Nucleus accumbens (tissue), 56 donors: ENCODE results near the gene UTS2.

Experiments used
- DNase-seq, 56 donors: peaks; one replicate each; lab custom pipeline; 2025; lab: John Stamatoyannopoulos, UW

Gene UTS2, protein sequence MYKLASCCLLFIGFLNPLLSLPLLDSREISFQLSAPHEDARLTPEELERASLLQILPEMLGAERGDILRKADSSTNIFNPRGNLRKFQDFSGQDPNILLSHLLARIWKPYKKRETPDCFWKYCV

DNA sequence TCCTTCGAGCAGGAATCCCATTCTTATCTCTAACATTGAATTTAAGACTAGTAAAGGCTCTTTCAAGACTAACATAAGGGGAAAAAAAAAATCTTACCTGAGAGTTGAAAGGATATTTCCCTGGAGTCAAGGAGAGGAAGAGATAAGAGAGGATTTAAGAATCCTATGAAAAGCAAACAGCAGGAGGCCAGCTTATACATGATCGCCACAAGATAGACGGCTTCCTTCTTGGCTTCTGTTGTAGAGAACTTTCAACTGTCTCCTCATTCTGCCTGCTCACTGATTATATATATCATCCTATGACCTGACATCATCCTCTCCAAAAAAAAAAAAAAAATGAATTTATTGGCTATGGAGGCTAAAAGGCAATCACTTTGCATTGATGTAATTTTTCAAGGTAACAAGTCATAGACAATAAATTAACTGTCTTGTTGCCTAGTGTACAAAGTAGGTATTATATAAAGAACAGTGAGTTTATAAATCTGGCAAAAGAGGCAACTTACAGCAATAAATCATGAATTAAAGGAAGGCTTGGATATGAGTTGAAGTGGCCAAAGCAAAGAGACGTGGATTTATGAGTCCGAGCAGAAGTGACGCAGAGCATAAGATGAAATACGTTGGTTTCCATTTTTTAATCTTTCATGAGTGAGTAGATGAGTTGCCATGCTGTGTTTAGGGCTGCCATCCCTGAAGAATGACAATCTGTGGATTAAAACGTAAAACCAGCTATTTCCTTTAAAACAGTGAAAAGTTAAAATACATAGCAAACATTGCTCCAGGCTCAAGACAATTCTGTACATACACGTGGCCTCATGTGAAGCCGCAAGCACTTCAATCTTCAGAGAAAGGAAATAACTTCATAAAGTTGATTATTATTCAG lies at the start of gene UTS2:
TSS of gene UTS2 (minus strand) at position 262 of the 880 bp plus-strand sequence. CDS start at position 200, 62 bp downstream.
- DNase-seq = no peak

DNA sequence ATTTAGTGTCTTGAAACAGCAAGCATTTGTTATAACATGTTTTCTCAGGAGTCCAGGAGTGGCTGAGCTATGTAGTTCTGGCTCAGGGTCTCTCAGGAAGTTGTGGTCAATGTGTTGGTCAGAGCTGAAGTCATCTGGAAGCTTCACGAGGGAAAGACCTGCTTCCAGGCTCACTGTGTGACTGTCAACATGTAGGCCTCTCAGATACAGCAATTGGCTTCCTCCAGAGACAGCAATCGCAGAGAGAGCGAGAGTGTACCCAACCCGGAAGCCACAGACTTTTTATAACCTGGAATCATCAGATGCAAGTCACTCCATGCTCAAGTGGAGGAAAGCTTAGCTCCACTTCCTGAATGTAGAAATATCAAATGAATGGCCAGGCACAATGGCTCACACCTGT lies 46.9 kb upstream of the UTS2 start:
- DNase-seq = no peak

DNA sequence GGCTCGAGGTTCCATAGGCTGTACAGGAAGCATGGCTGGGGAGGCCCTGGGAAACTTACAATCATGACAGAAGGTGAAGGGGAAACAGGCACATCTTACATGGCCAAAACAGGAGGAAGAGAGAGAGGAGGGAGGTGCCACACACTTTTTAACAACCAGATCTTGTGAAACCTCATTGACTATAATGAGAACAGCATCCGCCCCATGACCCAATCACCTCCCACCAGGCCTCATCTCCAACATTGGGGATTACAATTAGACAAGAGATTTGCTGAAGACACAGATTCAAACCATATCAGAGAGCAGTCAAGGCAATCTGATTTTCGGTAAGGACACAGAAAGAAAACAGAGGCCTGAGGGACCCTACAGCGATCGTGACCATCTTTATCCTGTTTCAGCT lies 46.1 kb upstream of the UTS2 start:
- no peak for DNase-seq

DNA sequence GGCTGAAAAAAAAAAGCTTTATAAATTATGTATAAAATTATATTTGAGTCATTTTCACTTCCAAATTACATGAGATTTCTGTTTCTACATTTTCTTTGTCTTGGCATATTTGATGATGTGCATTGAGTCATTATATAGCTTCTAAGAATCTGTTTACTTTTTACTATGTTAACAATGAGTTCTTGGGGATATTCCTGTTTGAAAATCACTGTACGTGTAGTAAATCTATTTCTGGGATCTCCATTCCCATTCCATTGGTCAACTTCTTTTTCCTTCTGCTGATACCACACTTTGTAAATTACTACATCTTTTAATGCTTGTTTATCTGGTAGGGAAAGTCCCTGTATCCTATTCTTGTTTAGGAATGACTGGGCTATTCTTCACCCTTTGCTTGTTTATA lies 44.1 kb upstream of the UTS2 start:
- DNase-seq = no peak

DNA sequence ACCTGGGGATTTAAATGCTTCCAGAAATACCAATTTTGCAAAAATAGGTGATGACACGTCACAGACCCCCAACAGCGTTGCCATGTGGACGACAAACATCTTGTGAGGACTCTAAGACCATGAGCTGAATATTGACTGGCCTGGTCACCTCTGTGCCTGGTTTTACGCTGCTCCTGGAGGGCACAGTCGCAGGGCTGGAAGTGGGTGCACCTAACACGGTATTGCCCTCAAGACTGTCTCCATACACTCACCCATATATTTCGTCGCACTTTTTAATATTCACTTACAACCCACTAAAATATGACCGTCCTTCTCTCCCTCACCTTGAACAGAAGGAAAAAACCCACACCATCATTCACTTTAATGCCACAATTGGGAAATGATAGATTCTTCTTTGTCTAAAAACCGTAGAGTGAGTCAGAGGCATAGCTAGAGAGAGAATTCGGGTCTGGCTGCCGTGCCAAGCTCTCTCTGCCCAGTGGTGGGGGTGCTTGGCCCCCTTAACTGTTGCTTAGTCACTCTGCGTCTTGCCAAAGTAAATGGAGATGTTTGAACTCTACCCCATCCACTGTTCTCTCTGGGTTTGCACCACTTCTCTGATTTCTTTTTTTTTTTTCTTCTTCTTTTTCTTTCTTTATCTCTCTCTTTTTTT lies 40.8 kb upstream of the UTS2 start:
- DNase-seq = peak in 2 of 56 donors; percentile 3 to 8

DNA sequence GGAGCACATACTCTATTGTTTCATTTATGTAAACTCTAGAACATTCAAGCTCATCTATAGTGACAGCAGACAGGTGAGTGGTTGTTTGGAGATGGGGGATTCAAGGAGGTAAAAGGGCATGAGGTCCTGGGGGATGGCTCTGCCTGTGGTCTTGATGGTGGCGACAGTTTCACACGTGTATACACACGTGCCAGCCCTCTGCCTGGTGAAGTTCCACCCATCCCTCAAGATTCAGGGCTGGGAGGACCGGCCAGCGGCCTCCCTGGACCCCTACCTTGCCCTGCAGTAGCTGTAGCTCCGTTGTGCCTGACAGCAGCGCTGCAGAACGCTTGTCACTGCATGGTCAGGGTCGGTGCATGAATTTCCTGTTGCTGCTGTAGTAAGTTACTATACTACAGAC lies 38.9 kb upstream of the UTS2 start:
- no peak for DNase-seq

DNA sequence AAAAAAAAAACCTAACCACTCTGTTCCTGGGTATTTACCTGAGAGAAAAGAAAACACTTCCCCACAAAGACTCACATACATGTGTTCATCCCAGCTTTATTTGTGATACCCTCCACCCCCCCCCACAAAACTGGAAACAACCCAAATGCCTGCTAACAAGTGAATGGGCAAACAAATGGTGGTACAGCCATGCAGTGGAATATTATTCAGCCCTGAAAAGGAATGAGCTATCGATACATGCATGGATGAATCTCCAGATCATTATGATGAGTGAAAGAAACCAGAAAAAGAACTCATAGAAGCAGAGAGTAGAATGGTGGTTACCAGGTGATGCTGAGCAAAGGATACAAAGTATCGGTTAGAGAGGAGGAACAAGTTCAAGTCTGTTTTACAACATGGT lies 38.0 kb upstream of the UTS2 start:
- DNase-seq = no peak

DNA sequence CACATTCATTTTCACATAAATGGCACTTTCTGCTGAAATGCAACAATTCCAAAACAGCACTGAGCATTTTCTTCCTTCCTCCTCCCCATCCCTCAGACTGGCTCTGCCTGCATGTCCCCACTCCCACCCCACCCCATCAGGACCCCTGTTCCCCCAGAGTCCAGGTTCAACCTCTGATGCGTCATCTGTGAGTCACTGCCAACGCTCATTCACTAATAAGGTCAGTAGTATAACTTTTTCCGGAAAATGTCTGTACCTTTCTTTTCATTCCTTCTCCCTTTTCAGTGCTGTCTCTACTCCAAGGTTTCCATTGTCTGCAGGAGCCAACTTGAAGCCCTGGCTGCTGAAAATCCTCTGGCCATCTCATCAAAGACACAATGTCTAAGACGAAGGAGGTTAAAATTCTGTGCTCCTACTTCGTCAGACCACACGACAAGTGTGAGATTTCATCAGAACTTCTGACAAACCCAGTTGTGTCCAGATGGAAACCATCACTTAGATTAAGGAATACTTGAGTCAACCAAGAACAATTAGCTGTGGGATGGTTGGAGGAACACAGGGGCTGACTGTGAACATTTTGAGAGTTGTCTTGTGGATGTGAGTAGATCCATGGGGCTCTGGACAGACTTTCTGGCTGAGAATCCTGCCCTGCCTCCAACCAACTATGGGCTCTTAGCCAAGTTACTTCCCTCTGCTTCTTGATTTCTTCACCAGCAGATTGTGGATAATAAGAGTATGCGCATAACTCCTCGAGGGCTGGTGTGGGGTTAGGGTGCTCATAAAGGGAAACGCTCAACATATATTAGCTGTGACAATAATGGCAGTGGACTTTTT lies 35.6 kb upstream of the UTS2 start:
- no peak for DNase-seq

DNA sequence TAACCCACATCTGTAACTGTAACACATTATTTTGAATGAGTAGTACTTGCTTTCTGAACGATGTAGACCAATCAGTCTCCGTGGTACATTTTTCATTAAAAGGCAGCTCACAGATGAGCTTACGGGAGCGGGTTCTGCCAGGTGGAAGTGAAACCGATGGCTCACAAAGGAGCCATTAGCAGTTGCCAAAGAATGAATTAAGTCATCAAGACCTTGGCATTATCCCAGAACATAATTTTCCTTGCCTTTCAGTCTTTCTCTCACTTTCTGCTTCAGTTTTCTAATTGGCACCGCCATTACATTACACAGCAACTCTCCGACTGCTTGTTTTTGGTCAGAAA lies 33.5 kb upstream of the UTS2 start:
- peak in 5 of 56 donors; percentile 3 to 6 (median 5) for DNase-seq

DNA sequence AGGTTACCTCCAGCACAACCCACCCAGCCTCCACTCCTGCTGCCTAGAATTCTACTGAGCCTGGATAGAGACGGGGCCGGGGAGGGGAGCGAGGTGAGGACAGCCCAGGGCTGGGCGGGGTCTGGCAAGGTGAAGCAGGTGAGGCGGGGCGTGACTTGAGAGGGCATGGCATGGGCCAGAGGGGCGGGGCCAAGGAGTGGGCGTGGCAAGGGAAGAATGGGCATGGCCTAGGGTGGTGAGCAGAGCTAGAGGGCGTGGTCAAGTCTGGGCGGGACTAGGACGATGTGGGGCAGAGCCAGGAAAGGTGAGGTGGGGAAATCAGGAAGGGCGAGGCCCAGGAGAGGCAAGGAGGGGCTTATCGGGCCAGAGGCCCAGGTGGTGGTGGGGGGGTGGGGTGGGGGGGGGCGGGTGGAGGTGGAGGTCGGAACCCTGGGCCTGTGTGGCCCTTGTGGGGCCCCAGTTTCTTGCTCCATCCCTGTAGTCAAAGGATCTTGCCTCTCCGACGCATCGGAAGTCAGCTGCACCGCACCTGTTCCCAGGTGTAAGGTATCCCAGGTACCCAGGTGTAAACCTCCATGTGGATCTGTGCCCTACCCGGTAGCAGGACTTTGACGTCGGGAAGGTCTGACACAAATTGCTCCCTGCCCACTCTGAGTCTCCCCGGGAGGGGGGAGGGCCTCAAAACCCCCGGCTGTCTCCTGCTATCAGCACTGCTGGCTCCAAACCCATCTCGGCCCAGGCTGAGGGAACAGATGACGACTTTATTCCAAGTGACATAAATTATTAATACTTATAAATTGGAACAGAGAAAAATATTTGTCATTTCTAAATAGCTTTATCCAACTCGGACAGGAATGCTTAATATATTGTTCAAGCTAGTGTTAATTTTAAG lies 32.9 kb upstream of the UTS2 start:
- peak in 1 of 56 donors; percentile 11 for DNase-seq

DNA sequence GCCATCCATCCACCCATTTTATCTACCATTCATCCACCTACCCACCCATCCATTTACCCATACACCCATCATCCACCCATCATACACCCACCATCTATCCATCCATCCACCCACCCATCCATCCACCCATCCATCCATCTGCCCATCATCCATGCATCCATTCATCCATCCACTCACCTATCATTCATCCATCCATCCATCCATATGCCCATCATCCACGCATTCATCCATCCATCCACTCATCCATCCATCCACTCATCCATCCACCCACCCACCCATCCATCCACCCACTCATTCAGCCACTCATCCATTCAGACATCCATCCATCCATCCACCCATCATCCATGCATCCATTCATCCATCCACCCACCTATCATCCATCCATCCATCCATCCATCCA lies 31.9 kb upstream of the UTS2 start:
- DNase-seq = no peak

DNA sequence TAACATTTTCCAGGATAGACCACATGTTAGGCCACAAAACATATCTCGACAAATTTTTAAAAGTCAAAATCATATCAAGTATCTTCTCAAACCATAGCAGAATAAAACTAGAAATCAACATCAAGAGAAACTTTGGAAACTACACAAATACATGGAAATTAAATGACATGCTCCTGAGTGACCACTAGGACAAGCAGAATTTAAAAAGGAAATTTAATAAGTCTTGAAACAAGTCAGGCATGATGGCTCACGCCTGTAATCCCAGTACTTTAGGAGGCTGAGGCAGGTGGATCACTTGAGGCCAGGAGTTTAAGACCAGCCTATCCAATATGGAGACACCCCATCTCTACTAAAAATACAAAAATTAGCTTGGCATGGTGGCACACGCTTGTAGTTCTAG lies 26.4 kb upstream of the UTS2 start:
- DNase-seq = no peak

DNA sequence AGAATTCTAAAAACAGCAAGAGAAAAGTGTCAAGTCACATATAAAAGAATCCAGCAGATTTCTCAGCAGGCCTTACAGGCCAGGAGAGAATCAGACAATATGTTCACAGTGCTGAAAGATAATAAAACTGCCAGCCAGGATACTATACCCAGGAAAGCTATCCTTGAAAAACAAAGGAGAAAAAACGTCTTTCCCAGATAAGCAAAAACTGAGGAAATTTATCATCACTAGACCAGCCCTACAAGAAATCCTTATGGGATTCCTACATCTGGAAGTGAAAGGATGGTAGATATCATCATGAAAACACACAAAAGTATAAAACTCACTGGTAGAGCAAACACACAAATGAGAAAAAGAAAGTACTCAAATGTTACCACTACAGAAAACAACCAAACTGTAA lies 25.2 kb upstream of the UTS2 start:
- no peak for DNase-seq

DNA sequence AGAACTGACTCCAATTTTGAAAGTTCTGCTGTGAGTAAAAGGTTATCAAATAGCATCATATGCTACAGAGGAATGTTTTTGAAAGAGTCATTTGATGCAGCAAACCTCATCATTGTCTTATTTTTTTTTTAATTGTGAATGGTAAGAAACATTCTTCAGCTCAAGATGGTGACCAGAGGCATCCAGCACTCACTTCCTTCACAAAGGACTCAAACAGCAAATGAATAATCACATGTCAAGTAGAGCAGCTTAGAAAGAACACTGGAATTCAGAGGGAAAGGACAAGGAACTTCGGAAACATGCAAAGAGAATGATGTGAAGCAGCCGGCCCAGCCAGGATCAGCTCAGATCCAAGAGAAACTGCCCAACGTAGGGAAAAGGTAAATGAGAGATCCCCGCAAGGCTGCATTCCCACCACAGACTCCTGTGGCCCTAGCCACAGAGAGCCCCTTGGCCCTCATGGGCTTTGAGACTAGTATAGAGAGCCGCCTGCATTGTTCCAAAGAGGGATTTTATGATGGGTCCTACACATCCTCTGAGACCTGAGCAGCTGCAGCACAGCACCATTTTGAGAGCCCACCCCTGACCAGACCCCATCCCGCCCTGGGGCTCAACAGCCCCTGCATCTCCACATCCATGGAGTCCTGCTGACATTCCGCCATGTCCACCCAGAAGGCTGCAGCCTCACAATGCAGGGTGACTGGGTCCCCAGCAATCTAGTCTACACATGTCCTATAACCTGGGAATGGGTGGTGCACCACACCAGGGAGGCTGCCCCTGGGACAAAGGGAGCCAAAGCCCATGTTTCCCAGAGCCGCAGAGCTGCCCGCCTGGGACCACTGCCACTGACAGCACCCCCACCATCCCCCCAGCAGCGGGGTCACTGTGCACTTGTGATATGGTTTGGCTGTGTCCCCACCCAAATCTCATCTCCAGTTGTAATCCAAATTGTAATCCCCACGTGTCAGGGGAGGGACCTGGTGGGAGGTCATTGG lies 21.2 kb upstream of the UTS2 start:
- DNase-seq = no peak

DNA sequence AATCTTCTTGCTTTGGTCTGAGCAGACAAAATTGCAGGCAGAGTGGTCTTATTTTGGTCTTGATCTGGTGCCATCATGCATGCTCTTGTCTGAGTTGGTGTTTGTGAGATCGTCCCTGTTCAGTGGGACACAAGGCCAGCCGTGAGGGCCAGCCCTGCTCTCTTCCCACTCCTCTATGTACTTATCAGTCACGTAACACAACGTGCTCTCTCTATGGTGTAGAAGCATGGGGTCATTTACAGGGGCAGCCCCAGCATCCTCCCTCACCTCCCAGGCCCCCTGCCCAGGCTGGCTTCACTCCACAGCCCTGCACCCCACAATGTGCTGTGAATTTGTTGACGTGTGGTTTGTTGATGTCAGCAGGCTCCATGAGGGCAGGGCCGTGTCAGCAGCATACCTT lies 18.3 kb upstream of the UTS2 start:
- DNase-seq = no peak

DNA sequence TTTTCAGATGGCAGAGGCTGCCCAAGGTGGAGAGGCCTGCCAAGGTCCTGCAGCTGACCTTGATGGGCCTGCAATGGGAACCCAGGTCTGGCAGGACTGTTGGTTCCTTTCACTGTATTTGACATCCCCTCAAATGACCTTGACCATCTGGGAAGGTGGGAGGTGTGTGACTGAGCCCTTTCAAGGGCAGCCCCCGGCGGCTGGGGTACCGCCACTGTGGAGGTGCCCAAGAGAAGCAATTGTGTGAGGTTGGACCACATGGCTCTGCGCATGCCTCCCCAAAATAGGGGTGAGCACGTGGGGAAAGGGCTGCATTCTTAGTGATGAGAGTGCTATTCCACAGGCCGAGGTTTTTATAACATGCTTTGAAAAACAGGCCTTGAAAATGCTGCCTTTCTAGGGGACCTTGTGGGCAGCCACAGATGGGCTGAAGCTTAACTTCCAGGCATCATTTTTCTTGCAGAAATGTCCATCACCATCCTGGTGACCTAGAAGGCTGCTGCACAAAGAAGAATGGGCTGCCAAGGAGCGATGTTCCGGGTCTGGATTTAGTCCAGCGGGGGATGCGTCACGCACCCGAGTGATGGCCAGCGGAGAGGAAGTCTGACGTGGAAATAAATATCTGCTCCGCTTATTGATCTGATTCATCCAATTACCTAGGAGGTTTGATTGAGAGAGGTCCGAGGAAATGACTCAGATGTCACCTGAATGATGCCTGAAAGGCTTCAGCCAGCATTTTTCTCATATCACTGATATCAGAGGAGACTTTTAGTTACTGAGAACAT lies 16.5 kb upstream of the UTS2 start:
- DNase-seq = no peak

DNA sequence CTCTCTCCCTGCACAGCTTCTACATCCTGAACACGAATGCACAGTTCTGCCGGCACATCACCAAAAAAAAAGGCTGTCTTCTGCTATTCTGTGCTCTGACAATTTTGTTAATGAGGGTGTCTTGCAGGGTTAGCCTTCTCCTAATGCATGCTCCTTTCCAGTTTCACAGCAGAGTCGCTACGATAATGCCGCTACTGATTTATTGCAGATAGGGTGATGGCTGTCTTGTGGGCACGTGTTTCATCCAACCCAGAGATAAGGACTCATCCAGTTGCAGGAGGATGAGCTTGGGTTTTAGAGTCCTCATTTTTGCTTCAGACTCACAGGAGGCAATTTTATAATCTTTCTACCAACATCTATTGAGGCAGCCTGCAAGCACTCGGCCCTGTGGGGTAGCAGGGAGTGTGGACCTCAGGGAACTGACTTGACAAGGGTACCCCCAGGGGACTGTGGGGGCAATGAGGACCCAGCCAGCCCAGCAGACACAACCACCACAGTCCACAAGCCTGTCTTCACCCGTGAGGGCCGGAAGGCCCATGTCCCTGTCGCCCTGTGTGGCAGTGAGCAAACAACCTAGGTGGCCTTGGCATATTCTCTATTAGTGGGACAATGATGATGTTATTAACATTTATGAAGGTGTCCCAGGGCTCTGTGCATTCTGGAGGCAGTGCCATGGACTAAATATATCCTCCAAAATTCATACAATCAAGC lies 15.4 kb upstream of the UTS2 start:
- DNase-seq = no peak
